NCI-H187 treated with DMSO at 0.1 percent for 48 hours (cell line): ENCODE measurements around the gene GLI1.
"Not testable (repeated sequence)": the region's sequence is repeated elsewhere in the genome, so short reads cannot be mapped to it uniquely, and the experiment has no call there.

Source experiments
- DNase-seq: peaks from one replicate; lab custom pipeline; 2025; lab: John Stamatoyannopoulos, UW

GLI1 gene

GRCh38 chr12:57476162-57476992 lies 16.8 kb downstream of the GLI1 start:
- DNase-seq: no peak

- no peak for DNase-seq
Measured at GRCh38 chr12:57476993-57477709, 17.6 kb downstream of the GLI1 start.

GRCh38 chr12:57477710-57478681 lies 18.4 kb downstream of the GLI1 start:
- no peak for DNase-seq

- DNase-seq: no peak
Measured at GRCh38 chr12:57479043-57479375, 19.4 kb downstream of the GLI1 start.

GRCh38 chr12:57479376-57480115 lies 20.0 kb downstream of the GLI1 start, which contains the start of gene ARHGAP9:
ARHGAP9 (minus strand) TSS chr12:57479866; CDS start chr12:57479406, 460 bp downstream.
- DNase-seq: no peak

- no peak for DNase-seq
Measured at GRCh38 chr12:57481671-57482070, 22.1 kb downstream of the GLI1 start.

DNA sequence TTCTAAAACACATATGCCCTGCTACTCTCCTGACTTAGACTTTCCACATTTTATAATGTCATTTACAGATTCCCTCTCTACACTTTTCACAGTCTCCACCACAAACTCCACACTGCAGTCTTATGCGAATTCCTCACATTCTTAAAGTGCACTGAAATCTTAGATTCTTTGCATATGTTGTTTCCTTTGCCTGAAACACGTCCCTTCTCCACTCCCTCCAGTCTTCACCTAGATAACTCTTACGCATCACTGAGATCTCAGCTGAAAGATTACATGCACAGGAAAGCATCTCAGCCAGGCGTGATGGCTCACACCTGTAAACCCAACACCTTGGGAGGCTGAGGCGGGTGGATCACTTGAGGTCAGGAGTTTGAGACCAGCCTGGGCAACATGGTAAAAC lies 23.9 kb downstream of the GLI1 start:
- no peak for DNase-seq

- no peak for DNase-seq
Measured at GRCh38 chr12:57485695-57486094, 26.1 kb downstream of the GLI1 start.

DNA sequence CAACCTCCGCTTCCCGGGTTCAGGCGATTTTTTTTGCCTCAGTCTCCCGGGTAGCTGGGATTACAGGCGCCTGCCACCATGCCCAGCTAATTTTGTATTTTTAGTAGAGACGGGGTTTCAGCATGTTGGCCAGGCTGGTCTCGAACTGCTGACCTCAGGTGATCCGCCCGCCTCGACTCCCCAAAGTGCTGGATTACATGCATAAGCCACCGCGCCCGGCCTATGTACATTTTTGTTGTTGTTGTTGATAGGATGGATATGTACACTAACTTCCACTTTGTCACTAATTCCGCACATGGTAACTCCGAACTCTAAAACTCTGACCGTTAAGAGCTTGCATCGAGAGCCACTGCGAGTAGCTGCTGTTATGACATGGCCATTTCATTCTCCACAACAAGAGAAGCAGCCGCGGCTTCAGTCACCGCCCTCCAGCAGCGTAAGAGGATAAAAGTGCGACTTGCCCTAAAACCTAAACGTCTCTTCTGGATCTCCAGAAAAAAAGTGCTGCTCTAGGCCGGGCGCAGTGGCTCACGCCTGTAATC lies 27.5 kb downstream of the GLI1 start:
- DNase-seq: no peak

DNA sequence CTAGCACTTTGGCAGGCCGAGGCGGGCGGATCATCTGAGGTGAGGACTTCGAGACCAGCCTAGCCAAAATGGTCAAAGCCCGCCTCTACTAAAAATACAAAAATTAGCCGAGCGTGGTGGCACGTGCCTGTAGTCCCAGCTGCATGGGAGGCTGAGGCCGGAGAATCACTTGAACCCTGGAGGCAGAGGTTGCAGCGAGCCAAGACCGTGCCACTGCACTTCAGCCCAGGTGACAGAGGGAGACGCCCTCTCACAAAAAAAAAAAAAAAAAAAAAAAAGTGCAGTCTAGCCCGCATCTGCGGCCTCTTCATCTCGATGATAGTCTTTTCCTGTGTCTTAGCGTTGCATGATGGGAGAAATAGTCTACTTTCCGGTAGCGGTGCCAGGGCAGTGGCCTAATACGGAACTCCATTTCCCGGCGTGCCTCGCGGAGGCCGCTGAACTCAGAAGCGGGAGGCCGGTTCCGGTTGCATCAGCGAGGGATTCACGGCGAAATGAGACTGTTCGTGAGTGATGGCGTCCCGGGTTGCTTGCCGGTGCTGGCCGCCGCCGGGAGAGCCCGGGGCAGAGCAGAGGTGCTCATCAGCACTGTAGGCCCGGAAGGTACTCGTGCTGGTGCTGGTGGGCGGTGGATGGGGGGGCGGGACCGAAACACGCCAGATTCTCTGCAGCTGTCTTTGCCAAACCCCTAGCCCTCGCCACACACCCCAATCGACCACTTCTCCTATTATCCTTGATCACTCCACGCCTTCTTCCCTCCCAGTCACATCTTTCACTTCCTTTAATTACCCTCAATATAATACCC lies 28.2 kb downstream of the GLI1 start, which contains the start of gene MARS1:
Gene MARS1 (plus strand): TSS at position 472 of the 805 bp plus-strand sequence. CDS start 23 bp downstream, at position 495.
- peak; percentile 93 for DNase-seq

DNA sequence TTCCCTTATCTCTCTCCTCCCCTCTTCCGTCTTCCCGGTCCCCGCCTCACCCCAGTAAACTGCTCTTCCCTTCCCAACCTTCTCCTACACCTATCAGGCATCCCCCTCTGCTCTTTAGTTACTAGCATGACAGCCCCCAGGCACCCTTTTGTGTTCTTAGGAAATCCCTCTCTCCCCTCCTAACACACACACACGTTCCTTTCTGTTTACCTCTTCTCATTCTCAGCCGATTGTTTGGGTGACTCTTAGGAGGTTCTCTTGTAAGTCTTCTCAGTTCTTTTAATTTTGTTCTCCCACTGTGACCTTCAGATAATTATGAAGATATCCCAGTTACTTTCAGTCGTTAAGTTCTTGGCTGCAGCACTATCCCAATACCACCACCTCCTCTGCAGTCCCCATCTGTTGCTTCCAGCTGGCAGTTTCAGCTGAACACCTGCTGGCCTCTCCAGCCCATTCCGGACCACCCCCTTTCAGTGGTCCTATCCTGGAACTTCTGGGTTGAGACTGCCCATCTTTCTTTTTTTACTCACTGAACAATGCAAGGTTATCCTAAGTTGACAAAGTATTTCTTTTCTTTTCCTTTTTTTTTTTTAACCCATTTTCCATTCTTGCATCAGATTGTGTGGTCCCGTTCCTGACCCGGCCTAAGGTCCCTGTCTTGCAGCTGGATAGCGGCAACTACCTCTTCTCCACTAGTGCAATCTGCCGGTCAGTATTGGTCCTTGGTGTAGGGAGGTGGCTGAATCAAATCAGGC lies 29.0 kb downstream of the GLI1 start:
- DNase-seq: no peak

DNA sequence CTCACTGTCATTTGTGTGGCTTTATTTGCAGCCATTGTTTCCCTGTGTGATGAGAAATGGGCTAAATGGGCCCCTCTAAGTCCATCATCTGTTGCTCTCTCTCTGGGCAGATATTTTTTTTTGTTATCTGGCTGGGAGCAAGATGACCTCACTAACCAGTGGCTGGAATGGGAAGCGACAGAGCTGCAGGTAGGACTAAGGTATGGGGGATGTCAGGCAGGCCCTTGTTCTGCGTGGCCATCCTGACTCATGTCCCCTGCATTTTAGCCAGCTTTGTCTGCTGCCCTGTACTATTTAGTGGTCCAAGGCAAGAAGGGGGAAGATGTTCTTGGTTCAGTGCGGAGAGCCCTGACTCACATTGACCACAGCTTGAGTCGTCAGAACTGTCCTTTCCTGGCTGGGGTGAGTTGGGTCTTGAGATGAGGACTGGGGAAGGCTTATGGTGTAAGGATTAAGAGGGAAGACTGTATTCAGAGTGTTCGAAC lies 29.6 kb downstream of the GLI1 start:
- DNase-seq: no peak

GRCh38 chr12:57490126-57490525 lies 30.5 kb downstream of the GLI1 start:
- DNase-seq: no peak

DNA sequence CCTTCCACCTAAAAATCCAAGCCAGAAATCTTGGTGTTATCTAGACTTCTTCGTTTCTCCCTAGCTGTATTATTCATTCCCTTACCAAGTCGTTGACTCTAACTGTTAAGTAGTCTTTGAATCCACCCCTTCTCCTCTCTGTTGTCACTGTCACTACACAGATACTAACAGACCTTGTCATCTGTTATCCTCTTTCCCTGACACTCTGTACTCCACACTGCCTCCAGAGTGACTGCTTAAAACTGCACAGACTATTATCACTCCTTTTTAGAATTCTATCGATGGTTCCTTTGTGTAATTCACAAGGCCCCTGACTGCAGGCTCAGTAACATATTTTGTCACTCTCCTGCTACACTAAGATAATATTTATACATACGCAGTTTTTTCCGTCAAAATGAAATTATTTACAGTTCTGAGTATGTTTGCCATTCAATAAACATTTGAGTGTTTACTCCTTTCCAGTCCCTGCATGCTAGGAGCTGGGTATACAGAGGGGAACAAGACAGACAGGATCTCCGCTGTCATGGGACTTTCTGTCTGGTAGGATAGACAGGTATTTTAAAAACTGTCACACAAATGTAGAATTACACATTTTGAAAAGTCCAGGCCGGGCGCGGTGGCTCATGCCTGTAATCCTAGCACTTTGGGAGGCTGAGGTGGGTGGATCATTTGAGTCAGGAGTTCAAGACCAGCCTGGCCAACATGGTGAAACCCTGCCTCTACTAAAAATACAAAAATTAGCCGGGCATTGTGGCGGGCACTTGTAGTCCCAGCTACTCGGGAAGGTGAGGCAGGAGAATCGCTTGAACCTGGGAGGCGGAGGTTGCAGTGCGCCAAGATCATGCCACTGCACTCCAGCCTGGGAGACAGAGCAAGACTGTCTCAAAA lies 32.1 kb downstream of the GLI1 start:
- no peak for DNase-seq

DNA sequence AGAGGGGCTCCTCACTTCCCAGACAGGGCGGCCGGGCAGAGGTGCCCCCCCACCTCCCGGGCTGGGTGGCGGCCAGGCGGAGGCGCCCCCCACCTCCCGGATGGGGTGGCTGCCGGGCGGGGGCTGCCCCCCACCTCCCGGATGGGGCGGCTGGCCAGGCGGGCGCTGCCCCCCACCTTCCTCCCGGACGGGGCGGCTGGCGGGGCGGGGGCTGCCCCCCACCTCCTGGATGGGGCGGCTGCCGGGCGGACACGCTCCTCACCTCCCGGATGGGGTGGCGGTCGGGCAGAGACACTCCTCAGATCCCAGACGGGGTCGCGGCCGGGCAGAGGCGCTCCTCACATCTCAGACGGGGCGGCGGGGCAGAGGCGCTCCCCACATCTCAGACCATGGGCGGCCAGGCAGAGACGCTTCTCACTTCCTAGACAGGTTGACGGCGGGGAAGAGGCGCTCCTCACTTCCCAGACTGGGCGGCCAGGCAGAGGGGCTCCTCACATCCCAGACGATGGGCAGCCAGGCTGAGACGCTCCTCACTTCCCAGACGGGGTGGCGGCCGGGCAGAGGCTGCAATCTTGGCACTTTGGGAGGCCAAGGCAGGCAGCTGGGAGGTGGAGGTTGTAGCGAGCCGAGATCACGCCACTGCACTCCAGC lies 35.6 kb downstream of the GLI1 start:
- not testable (repeated sequence) for DNase-seq

- DNase-seq: peak; percentile 64
Measured at GRCh38 chr12:57496822-57497221, 37.2 kb downstream of the GLI1 start.

DNA sequence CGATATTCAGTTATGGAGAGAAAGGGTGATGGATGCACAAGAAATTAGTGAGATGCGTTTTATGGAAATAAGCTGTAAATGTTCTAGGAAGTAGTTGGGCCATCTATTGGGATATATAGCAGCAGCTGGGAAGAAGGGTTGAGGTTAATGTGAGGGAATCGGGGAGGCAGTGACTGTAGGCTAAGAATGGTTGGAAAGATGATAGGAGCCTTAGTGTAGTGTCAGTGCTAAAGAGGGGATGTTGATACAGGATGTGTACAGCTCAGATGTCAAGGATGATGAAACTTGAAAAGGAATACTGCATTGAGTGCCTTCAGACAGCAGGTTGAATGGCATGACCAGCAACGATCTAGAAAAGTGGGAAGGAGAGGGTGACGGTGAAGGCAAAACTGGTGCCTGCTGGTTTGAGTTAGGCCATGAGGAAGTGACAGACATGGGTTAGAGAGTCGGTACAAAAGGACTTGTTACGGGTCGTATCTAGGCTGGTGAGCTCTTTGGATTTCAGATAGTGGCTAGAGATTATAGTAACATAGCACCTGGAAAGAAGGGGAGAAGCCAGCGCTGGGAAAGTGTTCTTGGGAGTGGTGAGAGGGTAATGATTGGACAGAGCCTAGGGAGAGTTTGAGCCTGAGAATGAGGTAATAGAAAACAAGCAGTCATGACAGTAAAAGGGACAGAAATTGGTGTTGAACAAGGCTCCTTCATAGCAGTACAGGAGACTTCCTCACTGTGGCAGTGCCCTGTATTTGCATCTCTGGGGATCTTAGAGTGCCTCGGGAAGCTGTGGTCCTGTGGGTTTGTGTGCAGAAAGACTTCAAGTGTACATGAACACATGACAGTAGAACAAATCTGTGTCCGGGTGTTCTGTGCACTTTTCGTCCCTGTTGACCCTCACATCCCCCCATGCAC lies 37.9 kb downstream of the GLI1 start:
- no peak for DNase-seq
